Peyer's patch (tissue), 4 donors: ENCODE measurements around the gene ATRIP.

Source experiments
- CTCF ChIP-seq, 6 experiments: fragments of 450-650 bp in 4 of 6; fragments of 200-600 bp in 2 of 6; sonication (generic) in 1 of 6; IDR thresholded peaks; one replicate each; pipeline ENCODE4 v1.5.1; 2017 to 2019; ENCODE audit warnings: antibody characterized with exemption in 6 of 6, mild to moderate bottlenecking in 3 of 6, moderate library complexity in 1 of 6
- POLR2A ChIP-seq, 2 donors: fragments of 450-650 bp; IDR thresholded peaks; one replicate each; pipeline ENCODE4 v1.5.1; 2017; ENCODE audit warnings: antibody characterized with exemption in 2 of 2, mild to moderate bottlenecking in 2 of 2, moderate library complexity in 2 of 2

- TF ChIP-seq POLR2A (IDR thresholded peaks at IDR 0.05), result peak in 1 of 2 donors; percentile 10
- TF ChIP-seq CTCF (IDR thresholded peaks at IDR 0.05), result peak; percentile 96 to 100 (median 100)
Observed at GRCh38 chr3:48435774-48436476, 10.6 kb upstream of the ATRIP start.
